DMS153 treated with DMSO at 0.1 percent for 48 hours (cell line): ENCODE data around the gene DISC1.
A peak's percentile ranks its signal among the peaks of the same experiment; 100 is the strongest.

Experiments
- DNase-seq: peaks from one replicate; lab custom pipeline; 2025; ENCODE audit not compliant: unreplicated experiment; lab: John Stamatoyannopoulos, UW

DISC1 gene

DNA sequence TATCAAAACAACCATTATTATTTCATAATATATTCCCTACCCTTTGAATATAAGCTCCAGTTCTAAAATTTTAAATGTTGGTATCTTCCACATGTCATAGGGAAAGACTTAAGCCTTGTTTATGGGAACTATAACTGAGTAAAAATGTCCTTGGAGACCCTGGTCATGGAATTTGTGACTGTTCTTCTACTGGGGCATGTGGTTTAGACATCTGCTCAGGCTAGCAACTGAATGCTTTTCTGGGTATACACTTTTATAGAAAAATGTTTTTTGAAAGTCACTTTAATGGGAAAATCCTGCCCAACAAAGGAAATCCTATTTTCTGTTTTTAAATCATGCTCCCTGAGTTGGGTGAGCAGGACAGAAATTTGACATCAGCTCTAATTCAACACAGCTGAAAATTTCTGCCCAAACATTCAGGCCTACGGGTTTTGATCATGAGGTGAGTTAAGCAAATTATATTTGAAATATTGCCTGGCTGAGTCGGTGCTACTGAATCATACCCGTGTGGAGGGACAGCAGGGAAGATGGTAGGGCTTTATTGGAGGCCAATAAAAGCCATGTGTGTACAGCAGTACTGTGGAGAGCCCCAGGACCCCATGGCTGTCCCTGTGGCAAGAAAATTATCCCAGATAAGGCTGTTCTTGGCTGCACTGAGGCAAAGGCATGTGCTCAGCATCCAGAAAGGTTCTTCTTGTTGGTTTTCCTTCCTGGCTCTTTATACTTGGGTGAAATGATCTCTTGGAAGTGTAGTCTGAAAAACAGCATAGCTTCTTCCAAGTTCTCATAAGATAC lies 391.8 kb downstream of the DISC1 start:
- no peak for DNase-seq

DNA sequence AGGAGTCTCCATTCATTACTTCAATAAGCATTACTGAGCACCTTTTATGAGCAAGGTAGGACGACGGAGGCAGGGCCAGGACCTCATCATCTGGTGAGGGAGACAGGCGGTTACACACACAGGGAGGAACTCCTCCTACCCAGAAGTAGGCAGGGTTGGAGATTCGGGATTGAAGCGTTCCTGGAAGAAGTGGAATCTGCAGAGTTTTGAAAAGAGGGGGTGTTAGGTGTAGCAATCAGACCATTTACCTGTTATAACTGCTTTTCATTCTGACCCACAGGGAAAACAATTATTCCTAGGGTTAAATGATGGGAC lies 392.4 kb downstream of the DISC1 start:
- no peak for DNase-seq

DNA sequence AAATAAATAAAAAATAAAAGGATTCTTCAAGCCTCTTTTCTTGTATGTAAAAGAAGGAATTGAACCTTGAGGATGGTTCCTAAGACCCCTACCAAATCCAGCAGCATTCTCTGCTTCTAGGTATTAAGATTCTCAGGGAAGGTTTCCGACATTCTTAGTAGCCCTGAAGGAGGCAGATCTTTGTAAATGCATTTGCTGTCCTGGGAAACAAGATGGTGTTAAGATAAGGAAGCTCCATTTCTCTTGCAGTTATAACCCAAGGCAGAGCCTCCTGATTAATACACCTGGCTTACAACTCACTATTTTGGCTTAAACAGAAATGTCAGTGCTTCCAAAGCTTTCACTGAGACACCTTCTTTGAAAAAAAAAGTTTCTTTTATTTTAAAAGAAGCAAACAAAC lies 393.8 kb downstream of the DISC1 start:
- DNase-seq, result no peak

DNA sequence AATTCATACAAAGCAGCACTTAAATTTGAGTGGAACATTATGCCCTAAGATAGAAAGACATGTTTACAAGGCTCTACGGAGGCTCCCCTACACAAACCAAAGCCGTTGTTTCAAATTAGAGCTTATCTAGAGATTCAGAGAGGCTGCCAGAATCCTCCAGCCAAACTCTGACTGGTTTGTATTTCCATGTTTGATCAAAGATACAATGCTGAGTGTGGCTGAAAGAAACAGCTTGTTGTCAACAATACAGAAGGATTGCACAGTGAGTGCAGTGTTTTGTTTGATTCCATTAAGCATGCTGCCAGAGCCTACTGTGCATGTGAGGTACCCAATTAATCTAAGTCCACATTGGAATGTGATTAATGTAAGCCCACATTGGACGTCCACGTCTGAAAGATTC lies 402.7 kb downstream of the DISC1 start:
- no peak for DNase-seq

DNA sequence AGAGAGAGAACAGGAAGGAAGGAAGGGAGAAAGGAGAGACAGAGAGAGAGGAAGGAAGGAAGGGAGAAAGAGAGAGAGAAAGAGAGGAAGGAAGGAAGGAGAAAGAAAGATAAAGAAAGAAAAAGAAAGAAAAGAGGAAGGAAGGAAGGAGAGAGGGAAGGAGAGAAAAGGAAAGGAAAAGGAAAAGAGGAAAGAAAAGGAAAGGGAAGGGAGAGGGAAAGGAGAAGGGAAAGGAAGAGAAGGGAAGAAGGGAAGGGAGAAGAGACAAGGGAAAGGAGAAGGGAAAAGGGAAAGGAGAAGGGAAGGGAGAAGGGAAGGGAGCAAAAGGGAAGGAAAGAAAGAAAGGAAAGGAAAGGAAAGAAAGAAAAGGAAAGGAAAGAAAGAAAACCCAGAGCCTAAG lies 404.6 kb downstream of the DISC1 start:
- no peak for DNase-seq

DNA sequence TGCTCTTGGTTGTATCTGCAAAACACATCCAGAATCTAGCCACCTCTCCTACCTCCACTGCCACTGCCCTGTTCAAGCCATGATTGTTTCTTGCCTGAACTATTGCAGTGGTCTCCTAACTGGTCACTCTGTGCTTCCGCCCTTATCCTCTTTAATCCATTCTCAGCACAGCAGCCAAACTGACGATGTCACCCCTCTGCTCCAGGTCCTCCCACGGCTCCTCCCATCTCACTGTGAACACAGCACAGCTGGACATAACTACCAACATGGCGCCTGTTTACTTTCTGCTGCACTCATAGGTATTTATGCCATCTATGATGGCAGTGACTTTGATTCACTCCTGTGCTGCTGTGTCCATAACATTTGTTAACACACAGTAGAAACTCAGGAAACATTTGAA lies 406.7 kb downstream of the DISC1 start:
- DNase-seq, result no peak

DNA sequence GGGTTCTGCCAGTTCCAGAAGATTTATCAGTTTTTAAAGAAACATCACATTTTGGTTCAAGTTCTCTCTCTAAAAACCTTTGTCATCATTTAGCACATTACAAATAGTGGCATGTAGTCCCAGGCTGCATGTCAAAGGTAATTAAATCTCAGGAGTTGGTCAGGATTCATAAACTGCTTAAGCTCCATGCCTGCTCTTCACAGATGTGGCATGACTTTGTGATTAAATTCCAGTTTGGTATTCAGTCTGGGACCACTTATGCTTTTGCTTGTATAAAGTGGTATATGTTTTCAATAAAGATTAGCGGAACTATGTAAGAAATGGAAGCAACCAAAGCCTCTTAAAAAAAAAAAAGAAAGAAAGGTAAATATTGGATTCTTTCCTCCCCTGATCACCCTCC lies 408.0 kb downstream of the DISC1 start:
- DNase-seq, result no peak

DNA sequence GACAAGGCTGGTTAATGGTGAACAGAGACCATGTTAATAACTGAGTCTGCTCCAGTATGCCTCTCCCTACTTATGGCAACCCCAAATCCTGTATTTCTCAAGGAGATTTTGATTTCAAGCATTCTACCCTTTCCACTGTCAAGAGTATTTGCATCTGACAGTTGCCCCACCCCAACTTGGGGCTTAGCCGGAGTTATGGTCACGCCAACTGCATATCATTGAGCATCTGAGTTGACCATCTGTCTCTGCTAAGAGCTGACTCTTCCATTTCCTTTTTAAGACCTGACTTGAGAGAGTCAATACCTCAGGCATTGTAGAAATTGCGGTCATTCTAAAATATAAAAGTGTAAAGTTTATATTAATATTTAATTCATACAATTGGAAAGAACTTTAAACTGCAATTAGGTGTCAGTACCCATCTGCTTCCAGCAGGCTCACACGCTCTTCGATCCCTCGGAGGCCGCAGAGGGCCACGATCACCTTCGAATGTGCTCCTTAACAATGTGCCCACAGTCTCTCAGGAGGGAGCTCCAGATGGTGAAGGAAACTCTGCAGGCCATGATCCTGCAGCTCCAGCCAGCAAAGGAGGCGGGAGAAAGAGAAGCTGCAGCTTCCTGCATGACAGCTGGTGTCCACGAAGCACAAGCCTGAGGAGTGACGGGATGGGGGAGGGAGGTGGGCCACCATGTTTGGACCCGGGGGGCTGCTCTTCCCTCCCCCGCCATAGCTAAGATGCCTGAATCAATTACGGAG lies 409.8 kb downstream of the DISC1 start:
- DNase-seq, result no peak

DNA sequence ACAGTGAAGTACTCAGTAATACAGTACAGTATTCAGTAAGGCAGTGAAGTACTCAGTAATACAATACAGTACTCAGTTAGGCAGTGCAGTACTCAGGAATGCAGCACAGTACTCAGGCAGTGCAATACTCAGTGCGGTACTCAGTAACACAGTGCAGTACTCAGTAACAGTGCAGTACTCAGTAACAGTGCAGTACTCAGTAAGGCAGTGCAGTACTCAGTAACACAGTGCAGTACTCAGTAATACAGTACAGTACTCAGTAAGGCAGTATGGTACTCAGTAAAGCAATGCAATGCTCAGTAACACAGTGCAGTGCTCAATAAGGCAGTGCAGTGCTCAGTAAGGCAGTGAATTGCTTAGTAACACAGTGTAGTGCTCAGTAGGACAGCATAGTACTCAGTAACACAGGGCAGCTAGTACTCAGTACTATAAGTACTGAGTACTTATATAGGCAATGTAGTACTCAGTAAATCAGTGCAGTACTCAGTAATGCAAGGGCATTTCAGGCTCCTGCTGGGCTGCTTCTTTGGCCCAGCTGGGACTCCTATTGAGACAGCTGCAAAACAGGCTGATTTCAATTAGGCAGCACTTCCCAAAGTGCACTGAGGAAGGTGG lies 411.3 kb downstream of the DISC1 start:
- DNase-seq, result peak; percentile 28

DNA sequence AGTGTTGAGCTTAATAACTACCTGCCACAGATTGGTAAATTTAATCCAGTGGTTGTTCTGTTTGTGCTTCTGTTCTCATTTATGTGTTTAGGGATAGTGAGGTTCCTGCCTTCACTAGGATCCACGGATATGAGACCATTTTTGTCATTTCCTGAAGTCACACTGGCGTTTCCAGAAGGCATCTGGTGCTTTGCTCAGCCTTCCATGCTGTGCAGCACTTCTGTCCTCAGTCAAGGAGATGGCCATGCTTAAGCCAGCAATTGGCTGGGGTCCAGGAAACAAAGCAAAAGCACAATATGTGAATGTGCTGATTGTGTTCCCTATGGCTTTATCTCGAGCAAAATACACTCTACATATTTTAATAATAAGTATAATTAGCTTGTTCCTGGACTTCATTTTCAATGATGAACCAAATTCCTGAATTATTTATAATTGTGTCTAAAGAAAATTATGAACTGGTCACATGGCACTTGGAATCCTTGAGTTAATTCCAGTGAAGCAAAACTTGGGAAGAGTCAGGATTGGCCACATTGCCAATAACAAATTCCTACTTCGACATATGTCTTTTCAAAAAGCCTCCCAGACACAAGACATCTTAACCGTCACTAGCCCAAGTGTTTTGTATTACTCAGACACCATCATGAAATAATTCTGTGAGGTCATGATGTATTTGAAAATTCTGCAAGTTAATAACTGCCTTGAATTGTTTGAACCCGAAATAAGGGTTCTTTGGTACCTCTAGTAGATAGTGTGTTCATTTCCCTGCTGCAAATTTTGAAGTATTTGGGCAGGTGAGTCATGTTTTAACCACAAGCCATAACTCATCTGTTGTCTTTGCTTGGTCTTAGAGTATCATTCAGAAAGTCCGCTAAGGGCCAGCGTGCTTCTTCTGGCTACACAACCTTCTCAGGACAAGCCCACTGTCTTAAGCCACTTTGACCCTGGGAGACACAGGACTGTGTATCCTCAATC lies 412.4 kb downstream of the DISC1 start:
- DNase-seq, result peak; percentile 23

DNA sequence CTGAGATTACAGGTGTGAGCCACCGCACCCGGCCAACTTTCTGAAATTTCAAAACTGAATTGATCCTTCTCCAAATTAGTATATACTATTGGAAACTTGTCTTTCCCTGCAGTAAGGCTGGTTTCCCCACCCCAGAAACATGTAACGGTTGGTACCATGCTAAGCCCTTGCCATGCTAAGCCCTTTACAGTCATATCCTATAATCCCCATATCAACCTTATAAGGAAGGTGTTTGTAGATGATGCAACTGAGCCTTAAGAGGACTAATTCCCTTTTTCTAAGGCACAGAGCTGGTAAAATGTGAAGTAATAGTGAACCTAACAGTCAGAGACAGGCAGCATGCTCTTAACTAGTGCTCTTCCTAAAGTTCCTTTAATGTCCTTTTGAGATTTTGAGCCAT lies 413.7 kb downstream of the DISC1 start:
- DNase-seq, result no peak

DNA sequence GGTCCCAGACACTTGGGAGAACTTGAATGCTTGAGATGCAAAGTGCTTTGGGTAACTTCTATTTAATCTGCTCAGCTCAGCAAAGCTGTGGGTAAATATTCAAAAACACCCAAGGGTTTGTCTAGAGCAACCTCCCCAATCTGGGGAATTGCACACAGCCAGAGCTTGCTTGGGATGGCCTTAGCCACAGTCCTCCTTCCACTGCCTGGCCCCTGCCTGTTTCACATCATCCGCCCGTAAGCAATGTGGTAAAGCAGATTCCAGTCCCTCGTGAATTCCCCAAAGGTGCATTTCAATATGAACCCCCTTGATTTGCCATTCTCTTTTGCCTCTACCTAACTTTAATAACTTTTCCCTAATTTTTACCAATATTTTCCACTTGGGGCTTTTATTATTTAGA lies 418.1 kb downstream of the DISC1 start:
- no peak for DNase-seq

DNA sequence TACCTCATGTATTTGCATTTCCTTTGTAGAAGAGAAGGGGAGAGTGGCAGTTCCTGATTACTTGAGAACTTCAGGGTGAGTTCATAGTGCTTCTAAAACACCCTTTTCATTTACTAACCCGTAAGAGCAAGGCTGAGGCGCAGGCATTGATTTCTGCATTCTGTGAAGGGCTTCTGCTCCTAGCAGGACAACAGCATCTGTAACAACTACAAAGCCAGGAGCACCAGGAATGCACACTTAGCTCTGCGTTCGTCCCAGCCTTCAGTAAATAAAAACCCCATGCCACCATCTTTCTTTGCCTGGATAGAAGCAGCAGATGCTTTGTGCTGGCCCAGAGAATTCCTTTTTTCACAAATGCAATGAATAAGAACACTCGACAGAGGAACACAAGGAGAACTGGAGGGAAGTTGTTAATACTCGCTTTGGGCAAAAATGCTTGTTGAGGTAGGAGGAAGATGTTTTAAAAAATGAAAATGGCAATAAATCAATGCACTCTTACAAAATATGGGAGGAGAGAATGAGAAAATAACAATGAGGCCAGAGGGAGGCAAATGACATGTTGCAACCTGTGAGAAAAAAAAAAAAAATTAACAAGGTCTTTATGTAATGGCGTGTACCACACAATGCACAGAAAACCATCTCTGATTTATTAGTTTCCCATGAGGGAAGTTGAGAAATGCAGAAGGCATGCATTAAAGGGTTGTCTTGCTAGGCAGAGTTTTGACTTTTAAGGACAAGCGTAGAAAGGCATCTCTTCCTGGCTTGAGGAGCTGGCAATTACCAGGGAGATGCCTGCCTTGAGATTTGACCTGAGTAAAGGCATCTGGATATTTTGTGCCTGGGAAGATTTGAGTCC lies 418.8 kb downstream of the DISC1 start:
- DNase-seq, result no peak

DNA sequence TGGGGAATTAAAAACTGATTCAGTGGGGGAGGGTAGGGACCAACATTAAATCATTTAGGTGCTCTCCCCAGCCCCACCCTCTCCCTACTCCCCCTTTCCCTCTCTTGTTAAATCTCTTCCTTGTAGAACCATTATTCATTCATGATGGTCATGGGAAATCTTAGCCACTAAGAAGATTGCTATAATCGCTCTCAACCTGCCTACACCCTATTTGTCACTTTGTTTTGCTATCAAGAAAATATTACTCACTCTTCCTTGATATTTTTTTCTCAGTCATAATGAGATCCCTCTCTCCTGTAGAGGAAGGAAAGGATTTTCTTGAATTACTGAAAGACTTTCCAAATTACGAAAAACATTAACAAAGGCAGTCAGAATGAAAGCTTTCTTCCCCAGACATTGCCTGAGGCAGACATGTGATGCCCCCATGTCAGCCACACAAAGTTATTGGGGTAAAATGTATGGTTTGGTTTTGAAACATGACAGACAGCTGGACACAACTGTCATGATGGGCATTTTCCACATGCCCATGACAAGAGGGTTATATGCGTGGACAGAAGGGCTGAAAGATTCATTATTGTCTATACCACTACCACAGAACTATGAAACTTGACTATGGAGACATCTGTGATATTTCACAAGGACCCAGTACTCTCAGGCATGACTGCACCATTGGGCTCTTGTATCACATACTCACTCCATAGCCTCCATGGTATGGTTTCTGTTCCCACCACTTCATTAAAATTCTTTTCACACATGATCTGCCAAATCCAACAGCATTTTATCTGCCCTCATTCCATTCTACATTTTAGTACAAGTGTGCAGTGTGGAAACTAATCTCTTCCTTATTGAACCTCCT lies 420.1 kb downstream of the DISC1 start:
- no peak for DNase-seq

DNA sequence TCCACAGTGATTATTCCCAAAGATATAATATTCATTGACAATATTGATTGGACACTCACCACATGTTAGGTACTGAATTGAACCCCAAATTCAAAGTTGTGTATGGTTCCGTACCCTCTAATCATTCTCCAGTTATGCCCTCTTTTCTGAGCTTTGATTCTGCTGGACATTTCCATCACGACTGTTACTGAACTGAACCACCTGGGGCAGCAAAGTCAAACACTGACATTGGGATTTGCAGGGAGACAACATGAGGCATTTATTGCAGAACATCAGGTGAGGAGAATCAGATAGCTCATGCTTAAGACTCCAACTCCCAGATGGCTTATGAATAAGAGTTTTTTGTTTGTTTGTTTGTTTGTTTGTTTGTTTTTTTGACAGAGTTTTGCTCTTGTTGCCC lies 420.9 kb downstream of the DISC1 start:
- DNase-seq, result peak; percentile 14

DNA sequence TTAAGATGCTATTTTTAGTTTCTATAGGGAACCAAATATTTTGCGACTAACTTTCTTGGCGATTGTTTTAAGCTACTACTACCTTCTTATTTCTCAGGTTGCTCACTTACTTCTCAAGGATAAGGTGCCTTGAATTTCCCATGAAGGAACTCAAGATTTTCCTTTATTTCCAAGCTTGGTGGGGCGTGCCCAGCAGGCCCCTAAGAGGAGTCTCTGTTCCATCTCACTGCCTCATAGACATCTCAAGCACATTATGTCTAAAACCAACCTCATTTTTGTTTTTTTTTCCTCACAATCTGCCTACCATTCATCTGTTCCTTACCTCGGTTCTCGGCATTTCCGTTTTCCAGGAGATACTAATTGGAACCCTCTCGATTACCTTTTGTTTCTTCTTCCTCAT lies 421.9 kb downstream of the DISC1 start:
- DNase-seq, result no peak

DNA sequence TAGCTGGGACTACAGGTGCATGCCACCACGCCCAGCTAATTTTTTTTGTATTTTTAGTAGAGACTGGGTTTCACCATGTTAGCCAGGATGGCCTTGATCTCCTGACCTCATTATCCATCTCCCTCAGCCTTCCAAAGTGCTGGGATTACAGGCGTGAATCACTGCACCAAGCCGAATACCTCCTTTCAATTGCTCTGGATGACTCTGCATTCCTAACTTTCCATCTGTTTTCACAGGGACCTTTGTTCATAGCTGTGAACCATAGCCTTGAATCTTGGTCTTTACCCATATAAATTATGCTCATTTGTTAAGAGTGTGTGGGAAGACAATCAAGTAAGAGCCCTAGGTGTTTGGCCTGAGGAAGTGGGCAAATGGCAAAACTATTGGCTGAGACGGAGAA lies 422.7 kb downstream of the DISC1 start:
- no peak for DNase-seq

DNA sequence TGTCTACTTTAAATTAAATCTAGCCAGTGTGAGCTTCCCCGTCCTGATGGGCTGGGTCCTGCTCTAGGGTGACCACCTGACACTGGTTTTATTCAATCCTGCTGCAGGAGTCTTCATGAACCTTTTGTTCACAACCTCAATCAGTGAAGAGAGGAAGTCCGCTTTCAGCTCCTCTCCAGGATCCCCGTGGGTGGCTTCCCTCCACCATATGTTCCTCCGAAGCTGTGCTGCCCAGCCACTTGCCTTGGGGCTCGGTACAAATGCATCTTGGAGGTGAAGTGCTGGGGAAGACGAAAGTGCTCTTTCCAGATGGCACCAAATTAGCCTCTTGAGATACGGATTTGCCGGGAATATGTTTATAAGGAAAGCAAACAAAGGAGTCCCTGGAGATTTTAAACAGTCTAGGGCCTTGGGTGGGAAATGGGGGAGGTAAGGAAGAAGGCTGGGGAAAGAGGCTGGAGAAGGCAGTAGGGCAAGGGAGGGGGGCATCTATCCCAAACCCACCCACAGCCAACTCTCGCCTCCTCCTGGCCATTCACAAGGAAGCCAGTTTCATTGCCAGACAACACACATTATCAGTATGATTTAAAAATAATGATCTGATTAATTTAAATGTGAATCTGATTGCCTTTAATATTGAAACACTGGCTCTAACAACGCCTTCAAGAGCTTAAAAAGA lies 430.8 kb downstream of the DISC1 start:
- DNase-seq, result no peak

DNA sequence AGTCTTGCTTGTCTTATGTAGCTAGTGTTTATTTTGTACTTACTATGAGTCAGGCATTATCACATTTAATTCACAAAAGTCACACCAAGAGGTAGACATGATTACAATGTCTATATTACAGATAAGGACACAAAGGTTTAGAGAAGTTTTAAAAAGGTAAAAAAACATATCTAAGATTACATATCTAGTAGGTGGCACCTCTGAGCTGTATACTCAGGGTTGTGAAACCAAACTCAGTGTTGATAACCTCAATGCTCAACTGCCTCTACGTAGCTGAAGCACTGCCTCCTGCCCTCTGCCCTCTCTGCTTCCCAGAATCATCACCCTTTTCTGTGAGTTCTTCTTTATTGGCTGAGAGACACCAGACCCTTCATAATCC lies 431.3 kb downstream of the DISC1 start:
- DNase-seq, result no peak
